Temporal lobe (tissue), 2 donors: ENCODE data around the gene CST1. TPM values are rescaled to one million over a fixed set of nuclear protein-coding genes. Genes with fewer than 3 reads are reported as not detected.

Experiments used
- small RNA-seq: library from RNA; depleted of rRNA; stranded (forward); fragments of <200 nt; gene quantifications from one replicate; pipeline ENCODE3, GENCODE V24; 2014; ENCODE audit warnings: low replicate concordance
- total RNA-seq: library from RNA; depleted of rRNA; stranded (reverse); fragments of >200 nt; gene quantifications from one replicate; pipeline ENCODE4 v1.2.3, GENCODE V29; 2014

Gene CST1
- total RNA-seq, 1 donor from 2014 or later: not detected

Small RNAs within 50 kb of the gene (small RNA-seq; reads per million reads assigned to genes)
- gene CST2P1: not detected

Other genes with a start within 250 kb of the CST1 start
- not detected for gene CST9L, start 182.5 kb downstream of the CST1 start, total RNA-seq
- not detected for gene CST9, start 145.0 kb downstream of the CST1 start, total RNA-seq
- gene CST3, start 113.0 kb downstream of the CST1 start, total RNA-seq: 87.5 TPM
- gene CST4, start 61.9 kb downstream of the CST1 start, total RNA-seq: not detected
- gene CST2, start 75.8 kb upstream of the CST1 start, total RNA-seq: not detected
- gene CST5, start 128.8 kb upstream of the CST1 start, total RNA-seq: not detected
- gene GGTLC1, start 237.8 kb upstream of the CST1 start, total RNA-seq: not detected